WERI-Rb-1 (cell line): ENCODE data around the gene SUMF1.
"Not testable (repeated sequence)": the region's sequence is repeated elsewhere in the genome, so short reads cannot be mapped to it uniquely, and the experiment has no call there.

Experiments used
- DNase-seq: peaks from one replicate; pipeline ENCODE4 v3.0.0-alpha.2; 2020
- H3K27ac ChIP-seq: fragments of 250-450 bp; sonication (Bioruptor Pico); 2 replicates; pipeline ENCODE4 v1.5.1; 2020; ENCODE audit warnings: mild to moderate bottlenecking, moderate library complexity
- H3K27me3 ChIP-seq: fragments of 250-450 bp; sonication (Bioruptor Pico); 2 replicates; pipeline ENCODE4 v1.5.1; 2021; ENCODE audit warnings: mild to moderate bottlenecking, low read depth, moderate library complexity; ENCODE audit not compliant: insufficient read depth, severe bottlenecking
- H3K36me3 ChIP-seq: fragments of 250-450 bp; sonication (Bioruptor Pico); 2 replicates; pipeline ENCODE4 v1.5.1; 2020; ENCODE audit warnings: mild to moderate bottlenecking, moderate library complexity
- H3K4me3 ChIP-seq: 2 replicates; pipeline ENCODE4 v1.5.1; 2011; ENCODE audit warnings: low read depth, mild to moderate bottlenecking, control low read depth, low read length
- H3K9me3 ChIP-seq: fragments of 250-450 bp; sonication (Bioruptor Pico); 2 replicates; pipeline ENCODE4 v1.5.1; 2021; ENCODE audit warnings: mild to moderate bottlenecking, moderate library complexity; ENCODE audit not compliant: severe bottlenecking
- CTCF ChIP-seq: IDR thresholded peaks from 2 replicates; pipeline ENCODE4 v1.5.1; 2011; ENCODE audit warnings: low read depth, mild to moderate bottlenecking, control low read depth, inconsistent platforms, low read length

SUMF1 gene

GRCh38 chr3:4335840-4336562 is 131.1 kb downstream of the SUMF1 start:
- Histone ChIP-seq H3K27me3 (no peaks in the 10 kb centered on the region), H3K36me3 (no peaks in the 10 kb centered on the region), H3K9me3 (no peaks in the 10 kb centered on the region), H3K4me3 (no peak overlapping the region), H3K27ac (no peak overlapping the region)
- DNase-seq: no peak
- TF ChIP-seq CTCF: no peak

GRCh38 chr3:4334548-4334947 is 132.5 kb downstream of the SUMF1 start:
- TF ChIP-seq CTCF: peak; percentile 25; the same call in 1 of the 2 replicates
- Histone ChIP-seq H3K27me3 (no peaks in the 10 kb centered on the region), H3K4me3 (no peak overlapping the region), H3K36me3 (no peaks in the 10 kb centered on the region), H3K27ac (no peak overlapping the region), H3K9me3 (no peaks in the 10 kb centered on the region)
- no peak for DNase-seq

GRCh38 chr3:4332991-4333390 is 134.1 kb downstream of the SUMF1 start:
- no peaks in the 10 kb centered on the region for H3K36me3 ChIP-seq
- DNase-seq: no peak

GRCh38 chr3:4332574-4332973 is 134.5 kb downstream of the SUMF1 start:
- H3K36me3 ChIP-seq: no peaks in the 10 kb centered on the region
- no peak for DNase-seq
- H3K4me3 ChIP-seq: no peak overlapping the region
- no peak for TF ChIP-seq CTCF
- no peak overlapping the region for H3K27ac ChIP-seq
- peaks cover 5% of the 10 kb centered on the region for H3K9me3 ChIP-seq
- no peaks in the 10 kb centered on the region for H3K27me3 ChIP-seq

More at GRCh38 chr3:4332991-4333390, 134.1 kb downstream of the SUMF1 start:
- no peak overlapping the region for H3K27ac ChIP-seq
- H3K9me3 ChIP-seq: peaks cover 5% of the 10 kb centered on the region
- no peaks in the 10 kb centered on the region for H3K27me3 ChIP-seq
- no peak for TF ChIP-seq CTCF
- no peak overlapping the region for H3K4me3 ChIP-seq

GRCh38 chr3:4332111-4332510 is 135.0 kb downstream of the SUMF1 start:
- no peak for DNase-seq
- Histone ChIP-seq H3K27ac (no peak overlapping the region), H3K36me3 (no peaks in the 10 kb centered on the region), H3K27me3 (no peaks in the 10 kb centered on the region), H3K4me3 (no peak overlapping the region), H3K9me3 (peaks cover 5% of the 10 kb centered on the region)
- no peak for TF ChIP-seq CTCF

GRCh38 chr3:4329806-4330205 is 137.3 kb downstream of the SUMF1 start:
- not testable (repeated sequence) for H3K4me3 ChIP-seq, H3K27me3 ChIP-seq, H3K9me3 ChIP-seq, DNase-seq, H3K36me3 ChIP-seq, H3K27ac ChIP-seq
